ENCODE results near the gene RTN4. TPM values are rescaled to one million over a fixed set of nuclear protein-coding genes. Genes with fewer than 3 reads are reported as not detected.

RTN4 gene
- total and polyA plus RNA-seq, 2 experiments from 2014 or later: 218 to 221 TPM

GRCh38 chr2:54988612-54989011, 61.6 kb downstream of the RTN4 start:
- H3K4me1 Mint-ChIP-seq: peaks cover 27% of the 10 kb centered on the region; the same call in 2 of the 3 replicates
- peak overlapping the region; percentile 20; the same call in 1 of the 2 replicates for H3K27ac Mint-ChIP-seq
- no peak for ATAC-seq
- Histone ChIP-seq H2AFZ (no peak overlapping the region), H3K4me1 (ENCODE audit: insufficient read depth) (peaks cover 17% of the 10 kb centered on the region), H3K79me2 (replicated peaks; ENCODE audit: insufficient read depth) (peaks cover 100% of the 10 kb centered on the region), H3F3A (replicated peaks; ENCODE audit: low read depth) (no peaks in the 10 kb centered on the region), H3K27me3 (ENCODE audit: insufficient read depth) (no peaks in the 10 kb centered on the region), H3K4me3 (no peak overlapping the region), H3K36me3 (ENCODE audit: insufficient read depth) (no peaks in the 10 kb centered on the region), H3K4me2 (no peak overlapping the region), H3K9me2 (ENCODE audit: insufficient read depth) (no peaks in the 10 kb centered on the region), H3K27ac (ENCODE audit: low read depth) (0 out of 2 replicates have a peak overlapping the region, but pooled peaks have one; percentile 23), H4K20me1 (replicated peaks; ENCODE audit: insufficient read depth) (peaks cover 53% of the 10 kb centered on the region)
- TF ChIP-seq NANOG (IDR thresholded peaks at IDR 0.05; ENCODE audit: borderline replicate concordance): no peak
- TF ChIP-seq ZNF462 (CRISPR knock-in tag; IDR thresholded peaks at IDR 0.05): no peak
- TF ChIP-seq ZNF331 (CRISPR knock-in tag; IDR thresholded peaks at IDR 0.05; ENCODE audit: low read depth): no peak
- no peak for TF ChIP-seq EZH2phosphoT487 (IDR thresholded peaks at IDR 0.05; ENCODE audit: unreplicated experiment)
- TF ChIP-seq EZH2 (IDR thresholded peaks at IDR 0.05; ENCODE audit: low read depth, unreplicated experiment): no peak
- no peak for TF ChIP-seq CTCF (conservative IDR thresholded peaks at IDR 0.05; ENCODE audit: low read depth in 2 of 2)
- no peak for TF ChIP-seq STAT1 (IDR thresholded peaks at IDR 0.05; ENCODE audit: unreplicated experiment)
- TF ChIP-seq POLR2AphosphoS5 (IDR thresholded peaks at IDR 0.05; ENCODE audit: low read depth): no peak
- no peak for TF ChIP-seq CREB1 (CRISPR knock-in tag; IDR thresholded peaks at IDR 0.05; ENCODE audit: low read depth)
- no peak for TF ChIP-seq JUNB (IDR thresholded peaks at IDR 0.05; ENCODE audit: unreplicated experiment)
- no peak for TF ChIP-seq REST (IDR thresholded peaks at IDR 0.05; ENCODE audit: unreplicated experiment)
- H3K36me3 Mint-ChIP-seq (ENCODE audit: low read depth): peaks cover 15% of the 10 kb centered on the region
- no peaks in the 10 kb centered on the region for H3K27me3 Mint-ChIP-seq (ENCODE audit: insufficient read depth, low read depth, poor library complexity)
- no peak overlapping the region for H3K4me3 Mint-ChIP-seq
- DNase-seq (ENCODE audit: low spot score): no peak
- H3K9me3 Mint-ChIP-seq: no peaks in the 10 kb centered on the region

Measured in GM23338 (cell line).